Adrenal gland (tissue), 12 donors: Measurements from ENCODE around the gene FBXW8. TPM values are rescaled to one million over a fixed set of nuclear protein-coding genes. Genes with fewer than 3 reads are reported as not detected.

ENCODE experiments used
- DNase-seq, 7 donors: peaks; one replicate each; pipeline ENCODE4 v3.0.0-alpha.2; 2019 to 2020
- H3K27ac ChIP-seq, 5 donors: fragments of 200-600 bp; sonication (generic) in 4 of 5; 1 replicate in 3 of 5; 2 replicates in 2 of 5; pipeline versions ENCODE4 v1.5.1 to v1.8.0; 2016 to 2020; ENCODE audit warnings: mild to moderate bottlenecking in 1 of 5
- H3K27me3 ChIP-seq: fragments of 200-600 bp; 2 replicates; pipeline ENCODE4 v1.8.0; 2021
- H3K36me3 ChIP-seq, 2 donors: fragments of 200-600 bp; replicated peaks in 1 of 2; 1 replicate in 1 of 2; 2 replicates in 1 of 2; pipeline versions ENCODE4 v1.5.1 to v1.8.0; 2018 to 2022
- H3K4me1 ChIP-seq, 2 donors: fragments of 200-600 bp; replicated peaks in 1 of 2; 1 replicate in 1 of 2; 2 replicates in 1 of 2; pipeline versions ENCODE4 v1.5.1 to v1.8.0; 2018 to 2021
- H3K4me3 ChIP-seq, 4 donors: fragments of 200-600 bp; sonication (generic) in 3 of 4; one replicate each; pipeline ENCODE4 v1.5.1; 2016 to 2018
- H3K9me3 ChIP-seq, 3 donors: fragments of 200-600 bp; sonication (generic) in 1 of 3; replicated peaks in 1 of 3; 1 replicate in 2 of 3; 2 replicates in 1 of 3; pipeline versions ENCODE4 v1.5.1 to v1.8.0; 2016 to 2021
- CTCF ChIP-seq, 6 experiments: fragments of 450-650 bp in 4 of 6; fragments of 200-600 bp in 2 of 6; sonication (generic) in 1 of 6; IDR thresholded peaks; 1 replicate in 5 of 6; 2 replicates in 1 of 6; pipeline versions ENCODE4 v1.5.1 to v1.8.0; 2016 to 2021; ENCODE audit warnings: antibody characterized with exemption in 6 of 6, mild to moderate bottlenecking in 2 of 6, moderate library complexity in 1 of 6
- POLR2A ChIP-seq, 2 donors: fragments of 450-650 bp; IDR thresholded peaks; one replicate each; pipeline ENCODE4 v1.6.1; 2017; ENCODE audit warnings: antibody characterized with exemption in 2 of 2, mild to moderate bottlenecking in 2 of 2, moderate library complexity in 1 of 2
- WGBS, 4 donors: extraction: QIAGEN DNeasy Blood & Tissue Kit in 2 of 4; methylation state at CpG; one replicate each; pipeline versions ENCODE4 v1.1.5 to v1.1.7; 2013 to 2017; 5-methylcytosine and 5-hydroxymethylcytosine counted together
- intact Hi-C, 2 donors: fragments of 100-400 bp; cut with DNase I; formaldehyde crosslinking; loops; one replicate each; pipeline versions ENCODE4 v1.14.1 to v1.15.0; 2022 to 2023
- polyA plus RNA-seq, 3 donors: library from polyadenylated mRNA; stranded (reverse); fragments of 200-250 nt in 2 of 3; fragments of 350-450 nt in 1 of 3; fragmentation: Illumina TruSeq in 1 of 3; extraction: RNeasy Lipid Tissue Mini Kit (QIAGEN cat#74804) in 1 of 3; gene quantifications; one replicate each; pipeline ENCODE4 v1.2.3, GENCODE V29; 2013 to 2014
- total RNA-seq, 9 donors: library from RNA; depleted of rRNA in 4 of 9; stranded (reverse); fragments of >200 nt in 4 of 9; fragments of 120-200 nt in 1 of 9; fragmentation: NEBNext Ultra II Directional in 1 of 9; extraction: Animal tissue kit (Norgen Biotek cat#: 25700) in 1 of 9; gene quantifications; one replicate each; pipeline versions ENCODE4 v1.1.0 to v1.2.4, GENCODE V29; 2013 to 2023
- donor health status: healthy with polysubstance abuse.
- donor health status: Bipolar disorder and iron deficiency.
- donor health status: DM: yes; HTN: yes; CAD: no.
- donor health status: DM: no; HTN: no; CAD: no.
- donor health status: DM: no; HTN: no; CAD: no.
- donor health status: DM: yes; HTN: yes; CAD: no.

Gene FBXW8
- total and polyA plus RNA-seq, 12 donors = 2.9 to 19.1 (median 14.3) TPM

GRCh38 chr12:117007577-117007976 is 96.8 kb downstream of the FBXW8 start:
- Histone ChIP-seq H3K4me1 (peaks cover 0 to 23% of the 10 kb centered on the region in 2 donors), H3K4me3 (no peak overlapping the region), H3K27me3 (no peaks in the 10 kb centered on the region), H3K36me3 (peaks cover 0 to 6% of the 10 kb centered on the region in 2 donors), H3K27ac (no peak overlapping the region), H3K9me3 (no peaks in the 10 kb centered on the region)
- intact Hi-C loops = no loop called here
- TF ChIP-seq POLR2A (IDR thresholded peaks at IDR 0.05) (no peak), CTCF (IDR thresholded peaks at IDR 0.05) (no peak)
- no peak for DNase-seq
- 83 to 87% (median 87%) methylated on average over 8 of the region's 8 CpGs for WGBS, 4 donors

- WGBS, 4 donors = 87 to 92% (median 91%) methylated on average over 8 of the region's 8 CpGs
- Histone ChIP-seq H3K27me3 (no peaks in the 10 kb centered on the region), H3K9me3 (no peaks in the 10 kb centered on the region), H3K36me3 (peaks cover 0 to 6% of the 10 kb centered on the region in 2 donors), H3K27ac (no peak overlapping the region), H3K4me3 (no peak overlapping the region), H3K4me1 (peaks cover 0 to 22% of the 10 kb centered on the region in 2 donors)
- no peak for DNase-seq
- TF ChIP-seq POLR2A (IDR thresholded peaks at IDR 0.05) (no peak), CTCF (IDR thresholded peaks at IDR 0.05) (no peak)
- intact Hi-C loops = no loop called here
Observed at GRCh38 chr12:117009759-117010158, 99.0 kb downstream of the FBXW8 start.

GRCh38 chr12:117010693-117011451 is 100.1 kb downstream of the FBXW8 start:
- peaks cover 0 to 12% of the 10 kb centered on the region in 2 donors for H3K36me3 ChIP-seq
- WGBS, 4 donors = 73 to 81% (median 78%) methylated on average over 9 to 17 of the region's 17 CpGs
- no peak for DNase-seq
- no peaks in the 10 kb centered on the region for H3K9me3 ChIP-seq
- no peak overlapping the region for H3K4me3 ChIP-seq
- no peaks in the 10 kb centered on the region for H3K27me3 ChIP-seq
- H3K27ac ChIP-seq = no peak overlapping the region
- H3K4me1 ChIP-seq = peaks cover 0 to 11% of the 10 kb centered on the region in 2 donors
- TF ChIP-seq CTCF (IDR thresholded peaks at IDR 0.05) (no peak), POLR2A (IDR thresholded peaks at IDR 0.05) (no peak)
- intact Hi-C loops = no loop called here

- DNase-seq = no peak
- H3K27ac ChIP-seq = no peak overlapping the region
- H3K36me3 ChIP-seq = peaks cover 0 to 7% of the 10 kb centered on the region in 2 donors
- TF ChIP-seq POLR2A (IDR thresholded peaks at IDR 0.05) = no peak
- TF ChIP-seq CTCF (IDR thresholded peaks at IDR 0.05) = no peak
- 63 to 72% (median 70%) methylated on average over 4 of the region's 4 CpGs for WGBS, 4 donors
- no peaks in the 10 kb centered on the region for H3K27me3 ChIP-seq
- intact Hi-C loops = no loop called here
- H3K4me3 ChIP-seq = no peak overlapping the region
- H3K4me1 ChIP-seq = peaks cover 0 to 10% of the 10 kb centered on the region in 2 donors
- no peaks in the 10 kb centered on the region for H3K9me3 ChIP-seq
Observed at GRCh38 chr12:117011988-117012805, 101.4 kb downstream of the FBXW8 start.
